Measurements from ENCODE around the gene MCF2L2.

DNA sequence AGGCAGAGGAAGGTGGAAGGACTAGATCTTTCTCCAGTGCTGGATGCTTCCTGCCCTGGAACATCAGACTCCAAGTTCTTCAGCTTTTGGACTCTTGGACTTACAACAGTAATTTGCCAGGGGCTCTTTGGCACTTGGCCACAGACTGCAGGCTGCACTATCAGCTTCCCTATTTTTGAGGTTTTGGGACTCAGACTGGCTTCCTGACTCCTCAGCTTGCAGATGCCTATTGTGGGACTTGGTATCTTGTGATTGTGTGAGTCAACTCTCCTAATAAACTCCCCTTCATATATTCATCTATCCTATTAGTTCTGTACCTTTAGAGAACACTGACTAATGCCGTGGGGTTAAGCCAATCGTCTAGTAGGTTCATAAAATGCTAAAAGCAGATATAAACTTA, 184.2 kb downstream of the MCF2L2 start:
- TF ChIP-seq, protein P1, sequence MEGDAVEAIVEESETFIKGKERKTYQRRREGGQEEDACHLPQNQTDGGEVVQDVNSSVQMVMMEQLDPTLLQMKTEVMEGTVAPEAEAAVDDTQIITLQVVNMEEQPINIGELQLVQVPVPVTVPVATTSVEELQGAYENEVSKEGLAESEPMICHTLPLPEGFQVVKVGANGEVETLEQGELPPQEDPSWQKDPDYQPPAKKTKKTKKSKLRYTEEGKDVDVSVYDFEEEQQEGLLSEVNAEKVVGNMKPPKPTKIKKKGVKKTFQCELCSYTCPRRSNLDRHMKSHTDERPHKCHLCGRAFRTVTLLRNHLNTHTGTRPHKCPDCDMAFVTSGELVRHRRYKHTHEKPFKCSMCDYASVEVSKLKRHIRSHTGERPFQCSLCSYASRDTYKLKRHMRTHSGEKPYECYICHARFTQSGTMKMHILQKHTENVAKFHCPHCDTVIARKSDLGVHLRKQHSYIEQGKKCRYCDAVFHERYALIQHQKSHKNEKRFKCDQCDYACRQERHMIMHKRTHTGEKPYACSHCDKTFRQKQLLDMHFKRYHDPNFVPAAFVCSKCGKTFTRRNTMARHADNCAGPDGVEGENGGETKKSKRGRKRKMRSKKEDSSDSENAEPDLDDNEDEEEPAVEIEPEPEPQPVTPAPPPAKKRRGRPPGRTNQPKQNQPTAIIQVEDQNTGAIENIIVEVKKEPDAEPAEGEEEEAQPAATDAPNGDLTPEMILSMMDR (IDR thresholded peaks at IDR 0.05): no peak
- no peak for TF ChIP-seq POLR2A (IDR thresholded peaks at IDR 0.05)
